PC-3 (cell line): ENCODE results near the gene DBT. TPM values are rescaled to one million over a fixed set of nuclear protein-coding genes. Genes with fewer than 3 reads are reported as not detected.

Source experiments
- ATAC-seq: fragments of 200-7000 bp; cut with Tn5 transposase; 2 replicates; pipeline ENCODE4 v1.9.1; 2020; ENCODE audit warnings: mild to moderate bottlenecking, moderate library complexity
- BruUV-seq: library from RNA; stranded (reverse); fragments of 400-500 nt; replicated peaks from 2 replicates; lab custom pipeline; 2021; lab: Mats Ljungman, UMichigan
- CTCF ChIA-PET: fragments of 300-600 bp; sonication (Branson Sonifier 250); formaldehyde crosslinking; loops from one replicate; lab custom pipeline; 2022; ENCODE audit warnings: antibody characterized with exemption; lab: Charles Lee
- POLR2A ChIA-PET: fragments of 300-600 bp; sonication (Branson Sonifier 250); formaldehyde crosslinking; loops from one replicate; lab custom pipeline; 2022; ENCODE audit warnings: antibody characterized with exemption; ENCODE audit not compliant: unreplicated experiment; lab: Charles Lee
- DNase-seq: peaks from one replicate; pipeline ENCODE4 v3.0.0-alpha.2; 2015
- H2AFZ ChIP-seq: fragments of 300-600 bp; sonication (generic); 2 replicates; pipeline ENCODE4 v1.6.0; 2016; ENCODE audit warnings: antibody characterized with exemption, low read length
- H3F3A ChIP-seq: fragments of 300-600 bp; sonication (generic); one replicate; pipeline ENCODE4 v1.6.0; 2017; ENCODE audit warnings: antibody characterized with exemption, low read length, control low read depth, mild to moderate bottlenecking; ENCODE audit not compliant: unreplicated experiment
- H3K27ac ChIP-seq: fragments of 300-600 bp; sonication (generic); 2 replicates; pipeline ENCODE4 v1.5.1; 2016; ENCODE audit warnings: mild to moderate bottlenecking, low read length
- H3K27me3 ChIP-seq: fragments of 300-600 bp; sonication (generic); 2 replicates; pipeline ENCODE4 v1.6.1; 2016; ENCODE audit warnings: low read length, mixed read lengths
- H3K36me3 ChIP-seq: fragments of 300-600 bp; sonication (generic); 2 replicates; pipeline ENCODE4 v1.6.1; 2016; ENCODE audit warnings: low read depth, mixed run types, low read length, mixed read lengths
- H3K4me1 ChIP-seq: fragments of 300-600 bp; sonication (generic); 2 replicates; pipeline ENCODE4 v1.5.1; 2016; ENCODE audit warnings: low read length; ENCODE audit not compliant: insufficient read depth
- H3K4me2 ChIP-seq: fragments of 300-600 bp; sonication (generic); 2 replicates; pipeline ENCODE4 v1.6.0; 2016; ENCODE audit warnings: low read length
- H3K4me3 ChIP-seq: fragments of 300-600 bp; sonication (generic); 2 replicates; pipeline ENCODE4 v1.5.1; 2016; ENCODE audit warnings: mild to moderate bottlenecking, low read length, mixed read lengths
- H3K79me2 ChIP-seq: fragments of 300-600 bp; sonication (generic); 2 replicates; pipeline ENCODE4 v1.6.1; 2017; ENCODE audit warnings: low read length, mixed read lengths
- H3K9ac ChIP-seq: fragments of 300-600 bp; sonication (generic); 2 replicates; pipeline ENCODE4 v1.6.0; 2016; ENCODE audit warnings: mild to moderate bottlenecking, low read length
- H3K9me2 ChIP-seq: fragments of 300-600 bp; sonication (generic); replicated peaks from 2 replicates; pipeline ENCODE4 v1.6.1; 2016; ENCODE audit warnings: mixed run types, low read length, mixed read lengths
- H3K9me3 ChIP-seq: fragments of 300-600 bp; sonication (generic); 2 replicates; pipeline ENCODE4 v1.6.1; 2016; ENCODE audit warnings: low read length, mixed read lengths
- H4K20me1 ChIP-seq: fragments of 300-600 bp; sonication (generic); 2 replicates; pipeline ENCODE4 v1.6.1; 2016; ENCODE audit warnings: low read length, mixed read lengths
- EZH2 ChIP-seq: fragments of 300-600 bp; sonication (generic); IDR thresholded peaks from one replicate; pipeline ENCODE4 v1.6.1; 2017; ENCODE audit warnings: antibody characterized with exemption, mild to moderate bottlenecking, low read length; ENCODE audit not compliant: unreplicated experiment
- EZH2phosphoT487 ChIP-seq: fragments of 300-600 bp; sonication (generic); IDR thresholded peaks from 2 replicates; pipeline ENCODE4 v1.6.1; 2018; ENCODE audit warnings: mild to moderate bottlenecking, antibody characterized with exemption, low read length, borderline replicate concordance
- intact Hi-C: fragments of 100-400 bp; cut with micrococcal nuclease; formaldehyde crosslinking; loops from 2 replicates; pipeline ENCODE4 v1.9.0; 2023
- total RNA-seq: library from RNA; depleted of rRNA; stranded (reverse); fragments of >200 nt; gene quantifications from 2 replicates; pipeline ENCODE4 v1.2.3, GENCODE V29; 2014
- TF ChIP-seq, protein P1 (sequence below): fragments of 300-600 bp; sonication (generic); conservative IDR thresholded peaks from 2 replicates; pipeline ENCODE4 v1.5.1; 2017; ENCODE audit warnings: antibody characterized with exemption, low read depth, mild to moderate bottlenecking, low read length

Gene DBT
- total RNA-seq, 1 experiment from 2014 or later: 5.1 TPM

- H3K9me3 ChIP-seq: no peaks in the 10 kb centered on the region
- no peak overlapping the region for H3K4me3 ChIP-seq
- TF ChIP-seq EZH2 (no peak), EZH2phosphoT487 (no peak)
- TF ChIP-seq, protein P1, sequence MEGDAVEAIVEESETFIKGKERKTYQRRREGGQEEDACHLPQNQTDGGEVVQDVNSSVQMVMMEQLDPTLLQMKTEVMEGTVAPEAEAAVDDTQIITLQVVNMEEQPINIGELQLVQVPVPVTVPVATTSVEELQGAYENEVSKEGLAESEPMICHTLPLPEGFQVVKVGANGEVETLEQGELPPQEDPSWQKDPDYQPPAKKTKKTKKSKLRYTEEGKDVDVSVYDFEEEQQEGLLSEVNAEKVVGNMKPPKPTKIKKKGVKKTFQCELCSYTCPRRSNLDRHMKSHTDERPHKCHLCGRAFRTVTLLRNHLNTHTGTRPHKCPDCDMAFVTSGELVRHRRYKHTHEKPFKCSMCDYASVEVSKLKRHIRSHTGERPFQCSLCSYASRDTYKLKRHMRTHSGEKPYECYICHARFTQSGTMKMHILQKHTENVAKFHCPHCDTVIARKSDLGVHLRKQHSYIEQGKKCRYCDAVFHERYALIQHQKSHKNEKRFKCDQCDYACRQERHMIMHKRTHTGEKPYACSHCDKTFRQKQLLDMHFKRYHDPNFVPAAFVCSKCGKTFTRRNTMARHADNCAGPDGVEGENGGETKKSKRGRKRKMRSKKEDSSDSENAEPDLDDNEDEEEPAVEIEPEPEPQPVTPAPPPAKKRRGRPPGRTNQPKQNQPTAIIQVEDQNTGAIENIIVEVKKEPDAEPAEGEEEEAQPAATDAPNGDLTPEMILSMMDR: no peak
- no peaks in the 10 kb centered on the region for H3F3A ChIP-seq
- H3K9ac ChIP-seq: no peak overlapping the region
- ChIA-PET CTCF (no interaction called here), POLR2A (no interaction called here)
- no peaks in the 10 kb centered on the region for H3K4me1 ChIP-seq
- BruUV-seq: no TSS peak
- DNase-seq: no peak
- peaks cover 9% of the 10 kb centered on the region; the same call in 1 of the 2 replicates for H3K79me2 ChIP-seq
- peaks cover 14% of the 10 kb centered on the region for H3K36me3 ChIP-seq
- no peak for ATAC-seq
- no peak overlapping the region for H2AFZ ChIP-seq
- H4K20me1 ChIP-seq: no peaks in the 10 kb centered on the region
- no peaks in the 10 kb centered on the region for H3K27me3 ChIP-seq
- no peak overlapping the region for H3K4me2 ChIP-seq
- H3K9me2 ChIP-seq: no peaks in the 10 kb centered on the region
- H3K27ac ChIP-seq: no peak overlapping the region
- intact Hi-C loops: no loop called here
Measured at GRCh38 chr1:100240631-100241030, 9.0 kb downstream of the DBT start.

DNA sequence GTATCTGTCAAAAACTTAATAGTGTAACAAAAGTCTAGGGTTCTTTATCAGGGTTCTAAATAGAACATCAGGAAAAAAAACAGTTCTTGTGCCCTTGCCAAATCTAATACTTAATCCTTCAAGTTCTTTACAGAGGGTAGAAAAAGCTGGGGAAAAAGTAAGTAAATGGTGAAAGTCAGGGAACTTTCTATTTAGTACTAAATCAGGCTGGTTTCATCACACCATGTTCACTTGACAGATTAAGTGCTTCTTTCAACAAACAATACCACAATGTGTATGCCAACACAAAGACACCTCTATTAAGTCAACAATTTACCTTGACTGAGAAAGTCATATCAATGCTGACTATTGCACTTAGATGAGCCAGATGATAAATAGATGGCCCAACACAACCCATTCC, 9.7 kb downstream of the DBT start:
- Histone ChIP-seq H3K4me2 (no peak overlapping the region), H4K20me1 (no peaks in the 10 kb centered on the region), H3K36me3 (peaks cover 14% of the 10 kb centered on the region), H3F3A (no peaks in the 10 kb centered on the region), H3K9me2 (no peaks in the 10 kb centered on the region), H3K27me3 (no peaks in the 10 kb centered on the region), H3K27ac (no peak overlapping the region), H3K9me3 (no peaks in the 10 kb centered on the region), H3K9ac (no peak overlapping the region), H2AFZ (no peak overlapping the region), H3K79me2 (peaks cover 5% of the 10 kb centered on the region; the same call in 1 of the 2 replicates), H3K4me3 (no peak overlapping the region), H3K4me1 (no peaks in the 10 kb centered on the region)
- CTCF ChIA-PET: interaction anchor here (0.6 kb wide), 1 partner anchor 303 kb away, joined by 3 read pairs; no protein-coding TSS in a partner anchor
- DNase-seq: no peak
- no peak for ATAC-seq
- POLR2A ChIA-PET: no interaction called here
- TF ChIP-seq EZH2 (no peak), EZH2phosphoT487 (no peak)
- TF ChIP-seq, protein P1: no peak
- intact Hi-C loops: no loop called here
- no TSS peak for BruUV-seq

DNA sequence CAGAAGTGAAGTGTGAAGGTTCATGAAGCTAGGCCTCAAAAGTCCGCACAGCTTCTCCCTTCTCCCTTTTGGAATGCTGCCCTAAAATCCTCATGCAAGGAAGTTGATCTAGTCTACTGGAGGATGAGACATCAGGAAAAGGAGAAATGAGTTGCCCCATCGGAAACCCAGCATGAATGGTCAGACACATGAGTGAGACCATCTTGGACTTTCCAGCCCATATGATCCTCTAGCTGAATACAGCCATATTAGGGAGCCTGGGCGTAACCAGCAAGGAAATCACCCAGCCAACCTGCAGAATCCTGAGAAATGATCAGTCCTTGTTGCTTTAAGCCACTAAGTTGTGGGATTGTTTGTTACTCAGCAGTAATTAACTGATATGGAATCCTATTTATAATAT, 12.5 kb downstream of the DBT start:
- TF ChIP-seq, protein P1: no peak
- no peak for TF ChIP-seq EZH2
- TF ChIP-seq EZH2phosphoT487: no peak
- DNase-seq (no peak), ATAC-seq (no peak)
- no TSS peak for BruUV-seq
- H2AFZ ChIP-seq: no peak overlapping the region
- H3K27ac ChIP-seq: no peak overlapping the region
- H3K9me3 ChIP-seq: no peaks in the 10 kb centered on the region
- ChIA-PET CTCF (no interaction called here), POLR2A (interaction anchor here (0.6 kb wide), 1 partner anchor 30 kb away, joined by 3 read pairs; no protein-coding TSS in a partner anchor)
- H3K36me3 ChIP-seq: peaks cover 17% of the 10 kb centered on the region
- H3K4me2 ChIP-seq: no peak overlapping the region
- H4K20me1 ChIP-seq: no peaks in the 10 kb centered on the region
- intact Hi-C loops: no loop called here
- no peaks in the 10 kb centered on the region for H3F3A ChIP-seq
- no peaks in the 10 kb centered on the region for H3K27me3 ChIP-seq
- no peaks in the 10 kb centered on the region for H3K79me2 ChIP-seq
- no peaks in the 10 kb centered on the region for H3K9me2 ChIP-seq
- no peaks in the 10 kb centered on the region for H3K4me1 ChIP-seq
- no peak overlapping the region for H3K9ac ChIP-seq
- no peak overlapping the region for H3K4me3 ChIP-seq
